ENCODE measurements around the gene MMP21.

Gene MMP21, protein sequence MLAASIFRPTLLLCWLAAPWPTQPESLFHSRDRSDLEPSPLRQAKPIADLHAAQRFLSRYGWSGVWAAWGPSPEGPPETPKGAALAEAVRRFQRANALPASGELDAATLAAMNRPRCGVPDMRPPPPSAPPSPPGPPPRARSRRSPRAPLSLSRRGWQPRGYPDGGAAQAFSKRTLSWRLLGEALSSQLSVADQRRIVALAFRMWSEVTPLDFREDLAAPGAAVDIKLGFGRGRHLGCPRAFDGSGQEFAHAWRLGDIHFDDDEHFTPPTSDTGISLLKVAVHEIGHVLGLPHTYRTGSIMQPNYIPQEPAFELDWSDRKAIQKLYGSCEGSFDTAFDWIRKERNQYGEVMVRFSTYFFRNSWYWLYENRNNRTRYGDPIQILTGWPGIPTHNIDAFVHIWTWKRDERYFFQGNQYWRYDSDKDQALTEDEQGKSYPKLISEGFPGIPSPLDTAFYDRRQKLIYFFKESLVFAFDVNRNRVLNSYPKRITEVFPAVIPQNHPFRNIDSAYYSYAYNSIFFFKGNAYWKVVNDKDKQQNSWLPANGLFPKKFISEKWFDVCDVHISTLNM

DNA sequence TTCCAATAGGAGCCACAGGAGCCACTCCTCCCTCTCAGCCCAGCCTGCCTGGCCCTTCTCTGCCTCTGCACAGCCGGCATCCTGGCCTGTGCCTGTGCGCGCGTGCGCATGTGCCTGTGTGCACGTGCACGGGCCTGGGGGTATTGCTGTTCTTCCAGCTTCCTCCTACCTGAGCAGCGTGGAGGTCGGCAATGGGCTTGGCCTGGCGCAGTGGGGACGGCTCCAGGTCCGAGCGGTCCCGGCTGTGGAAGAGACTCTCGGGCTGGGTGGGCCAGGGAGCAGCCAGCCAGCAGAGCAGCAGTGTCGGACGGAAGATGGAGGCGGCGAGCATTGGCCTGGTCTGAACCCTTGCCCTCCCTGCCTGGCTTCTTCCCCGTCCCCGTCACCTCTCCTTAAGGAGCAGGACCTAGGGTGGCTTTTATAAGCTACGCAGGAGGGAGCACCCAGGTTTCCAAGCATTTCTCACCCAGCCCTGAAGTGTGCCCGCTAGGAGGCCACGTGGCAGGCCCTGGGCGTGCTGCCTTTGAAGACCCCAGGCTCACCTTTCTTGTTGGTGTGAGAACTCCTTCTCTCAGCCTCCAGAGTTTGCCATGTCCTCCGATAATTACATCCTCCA lies at the start of gene MMP21:
Gene MMP21, minus strand, starts transcription at position 331 of the 616 bp plus-strand sequence. Its CDS starts 0 bp downstream, at position 331.
- no peak for FAIRE-seq

DNA sequence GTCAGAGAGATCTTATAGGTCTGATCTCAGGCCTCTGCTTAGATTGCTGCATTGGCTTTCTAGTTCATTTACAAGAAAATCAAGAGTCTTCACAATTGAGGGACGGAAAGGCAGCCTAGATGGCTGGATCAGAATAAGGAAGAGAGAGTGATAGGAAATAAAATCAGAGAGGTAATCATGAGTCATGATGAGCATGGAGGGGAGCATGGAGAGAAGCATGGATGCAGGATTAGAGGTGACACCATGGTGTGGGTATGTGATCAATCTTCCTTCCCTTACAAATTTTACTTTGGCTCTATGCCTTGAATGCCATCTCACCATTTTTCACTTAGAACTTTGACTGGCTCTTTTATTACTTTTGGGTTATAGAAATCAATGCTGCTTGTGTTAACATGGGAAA lies 49.1 kb upstream of the MMP21 start:
- no peak for FAIRE-seq

DNA sequence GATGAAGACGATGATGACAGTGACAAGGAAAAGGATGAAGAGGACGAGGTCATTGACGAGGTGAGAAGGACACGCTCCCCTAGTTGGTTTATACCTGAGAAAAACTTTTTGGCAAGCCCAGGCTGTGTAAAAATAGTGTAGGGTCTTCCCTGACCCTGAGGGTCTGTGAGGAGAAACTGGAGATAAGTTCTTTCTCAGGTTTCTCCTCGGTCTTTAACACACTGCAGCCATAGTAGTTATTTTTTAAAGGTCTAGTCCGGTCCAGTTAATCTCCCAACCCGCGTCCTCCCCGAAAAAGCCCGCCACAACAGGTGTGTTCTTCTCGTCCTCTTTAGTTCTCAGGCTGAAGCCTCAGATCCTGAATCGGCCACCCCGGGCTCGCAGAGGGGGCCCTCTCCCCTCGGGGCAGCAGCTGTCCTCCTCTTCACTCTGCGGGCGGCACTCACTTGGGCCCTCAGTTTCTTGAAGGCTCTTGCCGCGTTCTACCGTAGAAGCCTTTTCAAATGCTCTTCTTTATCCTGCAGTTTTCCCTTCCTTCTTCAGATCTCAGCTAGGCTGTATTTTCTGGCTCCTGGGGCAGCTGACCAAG lies 48.1 kb upstream of the MMP21 start:
- no peak for FAIRE-seq

DNA sequence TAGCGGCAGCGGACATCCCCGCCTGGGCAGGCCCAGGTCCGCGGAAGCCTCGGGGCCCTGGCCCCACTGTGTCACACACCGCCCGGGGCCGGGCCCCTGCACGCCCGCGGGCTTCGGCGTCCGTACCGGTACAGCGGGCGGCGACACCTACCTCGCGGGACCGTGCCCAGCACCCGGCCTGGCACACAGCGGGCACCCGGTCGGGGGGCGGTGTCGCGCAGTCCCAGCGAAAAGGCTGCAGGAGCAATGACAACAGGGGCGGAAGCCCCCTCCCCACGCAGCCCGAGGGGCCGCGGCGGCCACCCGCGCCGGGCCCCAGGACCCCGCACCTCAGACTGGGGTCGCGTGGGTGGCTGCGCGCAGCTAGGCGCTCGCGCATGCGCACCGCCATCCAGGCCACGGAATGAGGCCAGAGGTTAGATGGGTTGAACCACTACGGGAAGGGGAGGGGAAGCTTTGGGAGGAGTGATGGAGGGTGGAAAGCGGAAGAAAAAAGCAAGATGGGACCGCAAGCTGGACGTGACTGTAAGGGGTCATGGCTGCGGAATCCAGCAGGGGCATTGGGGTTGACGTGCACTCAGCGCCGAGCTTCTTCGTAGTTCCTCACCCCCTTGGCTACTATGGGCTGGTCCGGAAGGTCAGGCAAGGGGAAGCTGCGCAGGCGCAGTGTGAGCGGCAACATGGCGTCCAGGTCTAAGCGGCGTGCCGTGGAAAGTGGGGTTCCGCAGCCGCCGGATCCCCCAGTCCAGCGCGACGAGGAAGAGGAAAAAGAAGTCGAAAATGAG lies 47.4 kb upstream of the MMP21 start, which contains the start of the genes BCCIP and UROS:
Gene BCCIP, plus strand, starts transcription at position 669 of the 785 bp plus-strand sequence. Its CDS starts 12 bp downstream, at position 681.
Gene UROS, minus strand, starts transcription at position 381 of the 785 bp plus-strand sequence. CDS start 6,759 bp downstream, outside the sequence.
- FAIRE-seq = no peak

DNA sequence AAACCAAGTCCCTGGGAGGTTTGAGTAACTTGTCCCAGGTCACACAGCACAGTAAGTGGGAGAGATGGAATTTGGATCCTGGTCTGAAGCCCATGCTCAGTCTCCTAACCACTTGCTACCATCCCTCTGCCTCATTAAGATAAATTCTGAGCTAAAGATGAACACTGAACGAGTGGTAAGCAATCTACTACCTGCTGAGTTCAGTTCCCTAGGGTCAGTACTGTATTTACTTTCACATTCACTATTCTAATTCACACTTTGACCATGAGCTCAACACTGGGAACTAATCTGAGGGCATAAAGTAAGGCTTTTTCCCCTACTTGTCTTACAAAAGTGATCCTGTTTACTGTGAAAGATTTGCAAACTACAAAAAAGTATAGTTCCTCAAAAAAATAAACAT lies 45.1 kb upstream of the MMP21 start:
- FAIRE-seq = no peak

DNA sequence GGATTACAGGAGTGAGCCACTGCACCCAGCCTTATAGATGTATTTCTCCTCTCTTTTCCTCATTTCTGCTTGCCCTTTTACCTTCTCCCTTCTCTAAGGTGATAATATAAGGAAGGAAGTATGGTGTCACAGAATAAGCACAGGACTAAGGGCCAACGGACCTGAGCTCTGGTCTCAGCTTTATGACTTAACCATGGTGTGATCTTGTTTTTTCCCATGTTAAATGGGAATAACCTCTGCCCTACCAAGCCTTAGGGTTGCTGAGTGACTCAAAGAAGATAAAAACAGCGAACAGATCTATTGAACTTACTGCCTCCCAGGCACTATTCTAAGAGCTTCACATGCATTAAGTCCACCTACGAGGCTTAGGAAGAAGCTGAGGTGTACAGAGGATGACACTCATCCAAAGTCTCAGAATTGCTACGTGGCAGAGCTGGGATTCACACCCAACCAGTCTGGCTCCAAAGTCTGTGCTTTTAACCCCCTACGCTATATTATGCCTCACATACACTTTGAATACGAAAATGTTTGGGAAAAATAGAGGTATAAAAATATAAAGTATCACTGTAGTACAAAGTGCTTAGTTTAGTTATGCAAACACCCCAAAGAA lies 41.8 kb upstream of the MMP21 start:
- no peak for FAIRE-seq

DNA sequence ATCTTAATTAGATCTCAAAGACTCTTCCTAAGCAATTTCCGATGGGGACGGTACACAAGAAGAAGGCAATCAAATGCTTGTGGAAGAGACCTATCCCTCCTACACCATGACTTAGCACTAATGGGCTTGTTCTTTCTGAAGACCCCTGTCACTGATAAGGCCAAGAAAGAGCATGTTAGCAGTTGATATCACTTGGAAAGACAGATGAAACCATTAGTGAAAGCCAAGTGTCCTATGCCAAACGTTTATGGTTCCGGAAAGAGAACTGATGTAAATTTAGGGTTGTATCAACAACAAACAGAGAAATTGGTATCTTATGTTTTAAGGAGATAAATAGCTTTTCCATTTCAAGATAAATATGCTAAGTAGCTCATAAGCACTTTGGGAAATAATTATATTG lies 40.9 kb upstream of the MMP21 start:
- FAIRE-seq = no peak

DNA sequence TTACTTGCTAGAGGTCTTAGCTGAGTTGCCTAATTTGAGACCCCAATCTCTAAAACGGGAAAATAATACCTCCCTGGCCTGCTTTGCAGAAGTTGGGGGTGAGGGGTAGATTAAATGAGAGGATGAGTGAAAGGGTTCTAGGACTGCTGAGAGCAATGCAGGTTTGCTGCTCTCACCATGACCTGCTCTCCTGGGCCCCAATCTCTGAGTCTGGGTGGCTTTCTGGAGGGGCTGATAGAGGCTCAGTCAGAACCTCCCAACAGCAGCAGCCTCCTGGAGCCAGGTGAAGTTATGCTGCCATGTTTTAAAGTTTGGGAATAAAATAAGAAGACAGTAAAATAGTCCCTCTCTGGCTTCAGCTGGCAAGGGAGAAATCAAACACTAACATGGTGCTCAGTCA lies 40.1 kb upstream of the MMP21 start:
- no peak for FAIRE-seq

DNA sequence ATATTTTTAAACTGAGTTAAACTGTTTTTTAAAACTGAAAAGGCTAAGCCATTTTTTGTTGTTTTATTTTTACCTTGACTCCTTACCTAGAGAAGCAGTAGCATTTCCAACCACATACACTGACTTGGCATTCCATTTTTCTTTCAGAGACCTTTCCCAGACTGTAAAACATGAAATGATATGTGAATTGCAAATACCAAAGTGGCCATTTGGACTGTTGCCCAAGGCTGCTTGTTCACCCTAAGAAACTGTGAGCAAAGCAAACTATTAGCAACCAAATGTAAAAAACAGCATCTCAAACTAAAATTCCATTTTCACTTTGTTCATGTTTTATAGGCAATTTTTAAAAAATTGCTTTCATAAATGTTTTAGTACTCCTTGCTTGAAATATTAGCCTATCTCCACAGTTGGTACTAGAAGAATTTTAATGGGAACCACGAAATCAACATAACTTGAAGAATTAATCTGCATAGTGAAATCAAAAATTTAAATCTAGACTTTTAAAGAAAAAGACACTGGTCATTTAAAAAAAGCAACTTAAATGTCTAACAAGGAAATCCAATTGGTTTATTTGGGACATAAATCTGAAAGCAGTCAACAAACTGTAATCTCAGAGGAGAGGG lies 36.6 kb upstream of the MMP21 start:
- FAIRE-seq = no peak

DNA sequence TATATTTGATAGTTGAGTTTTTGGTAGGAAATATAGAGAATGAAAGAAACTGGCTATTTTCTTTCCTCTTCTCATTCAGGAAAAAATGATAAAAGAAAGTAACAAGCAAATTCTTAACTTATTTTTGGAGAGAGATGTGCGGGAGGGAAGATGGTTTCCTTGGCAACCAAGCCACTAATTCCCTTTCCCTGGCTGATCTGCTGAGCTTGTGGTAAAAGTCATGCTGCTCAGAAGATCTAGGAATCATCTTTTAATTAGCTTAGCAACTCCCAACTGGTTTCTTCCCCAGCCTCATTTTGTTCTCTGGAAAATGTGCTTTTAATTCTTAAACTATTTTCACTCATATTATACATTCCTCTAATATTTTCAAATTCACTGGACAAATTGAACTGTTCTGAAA lies 35.6 kb upstream of the MMP21 start:
- FAIRE-seq = no peak

DNA sequence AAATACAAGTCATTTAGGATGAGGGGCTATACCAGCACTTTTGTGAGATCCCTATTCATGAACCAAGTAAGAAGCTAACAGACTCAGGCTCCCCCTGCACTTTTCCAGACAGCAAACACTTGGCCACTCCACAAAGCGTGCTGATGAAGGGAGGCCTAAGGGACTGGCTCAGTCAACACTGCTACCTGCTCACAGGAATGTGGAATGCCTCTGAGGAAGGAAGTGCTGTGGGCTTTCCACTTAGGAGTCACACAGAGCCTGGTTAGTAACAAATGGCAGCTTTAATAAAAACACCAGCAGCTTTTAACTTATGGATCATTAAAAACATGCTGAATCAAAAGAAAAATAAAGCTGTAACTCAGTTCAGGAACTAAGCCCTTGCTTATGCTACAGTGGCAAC lies 32.4 kb upstream of the MMP21 start:
- no peak for FAIRE-seq

DNA sequence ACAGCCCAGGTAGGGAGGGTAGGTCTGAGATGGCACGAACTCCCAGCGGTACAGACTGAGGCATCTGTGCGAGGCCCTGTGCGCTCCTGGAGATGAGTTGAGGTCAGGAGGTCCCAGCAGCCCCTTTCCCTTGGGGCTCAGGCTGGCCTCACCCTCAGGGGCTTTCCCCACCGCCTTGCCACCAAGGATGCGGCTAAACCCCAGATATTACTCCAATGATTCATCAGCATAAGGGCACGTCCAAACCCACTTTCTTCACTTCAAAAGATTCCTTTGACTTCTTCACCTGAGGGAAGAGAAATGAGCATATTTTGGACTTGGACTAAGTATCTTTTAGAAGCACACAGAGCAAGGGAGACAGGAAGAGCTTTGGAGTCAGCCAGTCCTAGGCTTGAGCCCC lies 27.1 kb upstream of the MMP21 start:
- no peak for FAIRE-seq

DNA sequence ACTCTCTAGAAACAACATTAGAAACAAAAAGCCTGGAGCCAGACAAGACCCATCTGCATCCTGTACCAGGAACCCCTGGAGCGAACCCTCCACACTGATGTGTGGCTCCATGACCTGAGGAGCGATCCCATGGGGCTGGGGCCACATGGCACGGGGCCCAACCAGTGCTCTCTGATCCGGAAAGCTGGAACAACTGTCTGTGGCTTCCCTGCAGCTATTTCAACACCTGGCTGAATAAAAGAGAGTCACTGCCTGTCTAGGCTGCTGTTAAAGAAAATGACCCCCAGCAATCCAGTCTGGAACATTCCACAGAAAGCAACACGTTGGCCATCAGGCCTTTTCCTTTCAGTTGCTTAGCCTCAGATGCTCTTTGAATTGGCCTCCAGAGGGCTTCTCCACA lies 26.5 kb upstream of the MMP21 start:
- no peak for FAIRE-seq

DNA sequence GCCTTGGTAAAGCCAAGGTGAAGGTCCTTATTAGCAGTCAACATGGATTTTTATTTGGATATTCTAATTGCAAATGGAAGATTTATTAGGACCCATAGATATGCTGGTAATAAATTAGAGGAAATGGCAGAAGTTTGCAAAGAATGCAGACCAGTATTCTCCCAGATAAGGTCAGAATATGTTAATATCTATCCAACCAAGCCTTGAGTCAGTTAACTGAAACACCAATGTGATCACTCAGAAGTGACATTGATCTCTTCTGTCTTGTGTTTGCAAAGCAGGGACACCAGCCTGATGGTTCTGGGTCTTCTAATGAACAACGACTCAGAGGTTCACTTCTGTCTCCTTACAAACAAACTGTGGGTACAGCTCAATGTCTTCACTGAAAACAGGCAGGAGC lies 26.0 kb upstream of the MMP21 start:
- FAIRE-seq = no peak

DNA sequence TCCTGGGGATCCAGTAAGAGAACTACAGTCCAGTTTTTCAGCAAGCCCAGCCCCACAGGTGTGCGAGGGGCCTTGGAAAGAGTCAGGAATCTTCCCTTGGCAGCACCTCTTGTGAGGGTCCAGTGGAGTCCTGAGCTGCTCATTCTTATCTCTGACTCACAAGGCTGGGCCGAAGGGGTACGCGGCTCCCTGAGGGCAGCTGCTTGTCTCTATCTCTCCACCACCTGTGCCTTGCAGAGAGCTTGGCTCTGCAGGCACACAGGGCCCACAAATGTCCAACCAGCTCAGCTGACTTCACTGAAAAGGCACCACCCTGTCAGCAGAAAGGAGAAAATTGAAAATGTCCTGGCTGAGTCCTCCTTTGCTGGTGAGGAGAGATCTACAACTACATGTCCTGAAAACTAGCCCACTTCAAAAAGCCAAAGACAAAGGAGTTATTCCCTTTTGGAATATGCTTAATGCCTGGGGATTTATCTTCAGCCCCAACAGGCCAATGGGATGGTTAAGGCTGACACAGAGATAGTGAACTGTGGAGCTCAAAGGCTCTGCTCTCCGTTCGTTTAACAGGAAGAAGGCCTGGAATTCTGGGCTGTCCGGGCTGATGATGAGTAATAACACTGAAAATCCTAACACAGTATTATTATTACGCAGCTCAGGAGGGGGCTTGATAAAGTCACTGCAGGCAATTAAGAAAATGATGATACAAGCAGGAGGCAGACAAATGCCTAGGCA lies 24.0 kb upstream of the MMP21 start:
- FAIRE-seq = no peak

DNA sequence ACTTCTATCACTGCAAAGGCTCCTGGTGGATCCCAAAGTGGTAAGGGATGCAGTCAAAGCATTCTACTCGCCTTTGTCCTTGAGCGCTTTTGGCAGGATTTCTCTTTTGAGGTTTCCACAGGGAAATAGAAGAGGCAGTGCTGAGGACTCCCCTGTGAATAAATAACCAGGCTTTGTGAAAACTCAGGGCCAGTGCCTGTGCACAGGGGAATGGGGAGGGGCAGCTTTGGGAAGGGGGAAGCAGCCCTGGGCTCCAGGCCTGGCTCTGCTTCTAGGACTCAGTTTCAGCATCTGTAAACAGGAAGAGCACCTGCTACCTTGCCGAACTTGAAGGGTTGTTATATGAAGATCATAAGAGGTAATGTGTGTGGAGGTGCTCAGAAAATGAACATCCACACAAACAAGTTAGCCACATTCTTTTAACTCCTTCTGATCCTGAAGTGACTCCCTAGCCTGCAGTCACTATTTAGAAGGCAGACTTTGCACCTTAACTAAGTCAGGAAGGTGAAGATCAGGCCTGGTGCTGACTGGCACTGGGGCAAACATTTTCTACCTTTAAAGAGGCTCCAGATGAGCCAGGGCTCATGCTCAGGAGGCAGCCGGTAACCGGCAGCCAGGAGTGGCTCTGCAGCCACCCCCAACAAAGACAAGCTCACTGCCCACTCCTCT lies 22.5 kb upstream of the MMP21 start:
- FAIRE-seq = no peak

DNA sequence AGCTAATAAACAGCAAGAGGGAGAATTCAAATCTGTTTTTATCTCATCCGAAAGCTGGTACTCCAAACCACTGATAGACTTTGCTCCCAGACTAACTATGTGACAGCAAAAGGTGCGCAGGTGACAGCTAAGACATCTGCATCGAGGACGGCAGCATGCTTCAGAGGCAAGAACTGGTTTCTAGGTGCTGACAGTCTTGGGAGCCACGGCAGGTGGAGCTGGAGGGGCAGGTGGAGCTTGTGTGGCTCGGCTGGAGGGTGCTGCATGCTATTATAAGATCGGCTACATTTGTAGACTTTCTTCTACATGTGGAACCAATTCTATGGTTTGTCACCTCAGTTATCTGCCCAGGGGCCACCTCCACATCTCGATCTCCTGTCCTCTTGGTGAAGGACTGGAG lies 21.8 kb upstream of the MMP21 start:
- FAIRE-seq = no peak

DNA sequence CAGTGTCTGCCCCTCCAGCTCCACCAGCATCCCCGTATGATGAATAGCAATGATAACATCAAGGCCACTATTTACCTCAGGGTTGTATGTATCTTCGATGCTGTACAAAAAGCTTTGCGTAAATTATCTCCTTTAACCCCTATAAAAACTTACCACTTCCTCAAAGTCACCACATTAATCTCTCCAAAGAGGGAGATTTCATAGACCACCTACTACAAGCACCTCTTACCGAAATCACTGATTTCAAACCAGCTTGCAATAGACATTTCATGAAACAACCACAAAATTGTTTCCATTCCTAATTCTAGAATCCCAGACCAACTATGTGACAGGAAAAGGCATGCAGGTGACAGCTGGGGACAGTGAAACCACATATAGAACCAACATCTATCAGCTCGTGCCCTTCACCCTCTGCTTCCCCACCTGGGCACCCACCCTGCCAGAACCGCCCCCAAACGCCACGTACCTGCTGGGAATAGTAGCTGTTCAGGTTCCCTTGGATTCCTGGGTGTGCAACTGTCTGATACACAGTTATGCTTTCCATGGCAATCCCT lies 20.1 kb upstream of the MMP21 start:
- no peak for FAIRE-seq

DNA sequence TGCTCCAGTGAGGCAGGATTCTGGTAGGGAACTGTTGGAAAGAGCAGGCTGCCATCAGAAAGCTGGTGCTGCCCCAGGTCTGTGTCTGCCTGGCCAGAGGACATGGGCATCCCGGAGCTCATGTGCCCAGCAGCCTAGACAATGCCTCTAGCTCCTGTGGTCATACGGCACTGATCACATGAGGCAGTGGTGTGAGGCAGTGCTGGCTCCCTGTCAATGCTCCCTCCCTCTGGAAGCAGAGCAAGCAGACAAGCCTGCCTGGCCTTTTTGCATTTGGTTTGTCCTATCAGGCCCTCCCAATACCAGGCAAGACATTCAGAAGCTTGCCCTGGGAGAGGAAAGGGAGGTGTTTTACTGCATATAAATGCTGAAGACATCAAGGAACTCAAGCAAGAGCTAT lies 19.5 kb upstream of the MMP21 start:
- no peak for FAIRE-seq

Data from endometrium (tissue), 2 donors.